ENCODE measurements around the gene DNAI7.
A peak's percentile ranks its signal among the peaks of the same experiment; 100 is the strongest.

DNAI7 gene

DNA sequence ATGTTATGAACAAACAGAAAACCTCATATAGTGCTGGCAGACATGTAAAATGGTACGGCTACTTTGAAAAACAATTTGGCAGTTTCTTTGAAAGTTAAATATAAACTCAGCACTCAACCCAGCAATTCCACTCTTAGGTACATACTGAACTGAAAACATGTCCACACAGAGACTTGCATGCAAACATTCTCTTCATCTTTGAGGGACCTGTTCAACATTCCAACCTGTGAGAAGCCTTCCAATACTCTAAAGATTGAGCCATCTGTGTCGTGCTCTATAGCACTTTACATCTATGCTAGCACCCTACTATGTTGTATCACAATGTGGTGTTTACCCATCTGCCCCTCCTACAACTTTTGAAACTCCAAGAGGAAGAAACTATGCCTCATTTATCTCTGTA is 79.3 kb downstream of the DNAI7 start:
- H3K4me3 ChIP-seq (ENCODE audit: low read depth, low read length), result no peak overlapping the region
- TF ChIP-seq, protein P1, sequence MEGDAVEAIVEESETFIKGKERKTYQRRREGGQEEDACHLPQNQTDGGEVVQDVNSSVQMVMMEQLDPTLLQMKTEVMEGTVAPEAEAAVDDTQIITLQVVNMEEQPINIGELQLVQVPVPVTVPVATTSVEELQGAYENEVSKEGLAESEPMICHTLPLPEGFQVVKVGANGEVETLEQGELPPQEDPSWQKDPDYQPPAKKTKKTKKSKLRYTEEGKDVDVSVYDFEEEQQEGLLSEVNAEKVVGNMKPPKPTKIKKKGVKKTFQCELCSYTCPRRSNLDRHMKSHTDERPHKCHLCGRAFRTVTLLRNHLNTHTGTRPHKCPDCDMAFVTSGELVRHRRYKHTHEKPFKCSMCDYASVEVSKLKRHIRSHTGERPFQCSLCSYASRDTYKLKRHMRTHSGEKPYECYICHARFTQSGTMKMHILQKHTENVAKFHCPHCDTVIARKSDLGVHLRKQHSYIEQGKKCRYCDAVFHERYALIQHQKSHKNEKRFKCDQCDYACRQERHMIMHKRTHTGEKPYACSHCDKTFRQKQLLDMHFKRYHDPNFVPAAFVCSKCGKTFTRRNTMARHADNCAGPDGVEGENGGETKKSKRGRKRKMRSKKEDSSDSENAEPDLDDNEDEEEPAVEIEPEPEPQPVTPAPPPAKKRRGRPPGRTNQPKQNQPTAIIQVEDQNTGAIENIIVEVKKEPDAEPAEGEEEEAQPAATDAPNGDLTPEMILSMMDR (IDR thresholded peaks at IDR 0.05; ENCODE audit: insufficient read depth, low read depth, low read length, missing control alignments), result no peak
- no peak for DNase-seq (ENCODE audit: low read depth)

DNA sequence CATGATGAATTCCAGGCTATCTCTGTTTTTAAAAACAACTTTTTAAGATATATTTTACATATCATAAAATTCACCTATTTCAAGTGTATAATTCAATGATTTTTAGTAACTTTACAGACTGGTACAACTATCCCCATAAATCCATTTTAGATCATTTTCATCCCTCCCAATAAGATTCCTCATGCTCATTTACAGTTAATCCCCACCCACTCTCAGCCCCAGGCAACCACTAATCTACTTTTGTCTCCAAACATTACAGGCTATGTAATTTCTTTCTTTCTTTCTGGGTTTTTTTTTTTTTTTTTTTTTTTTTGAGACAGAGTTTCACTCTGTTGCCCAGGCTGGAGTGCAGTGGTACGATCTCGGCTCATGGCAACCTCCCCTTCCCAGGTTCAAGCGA is 81.3 kb downstream of the DNAI7 start:
- TF ChIP-seq, protein P1 (IDR thresholded peaks at IDR 0.05; ENCODE audit: insufficient read depth, low read depth, low read length, missing control alignments), result no peak
- DNase-seq (ENCODE audit: low read depth), result no peak
- H3K4me3 ChIP-seq (ENCODE audit: low read depth, low read length), result no peak overlapping the region

DNA sequence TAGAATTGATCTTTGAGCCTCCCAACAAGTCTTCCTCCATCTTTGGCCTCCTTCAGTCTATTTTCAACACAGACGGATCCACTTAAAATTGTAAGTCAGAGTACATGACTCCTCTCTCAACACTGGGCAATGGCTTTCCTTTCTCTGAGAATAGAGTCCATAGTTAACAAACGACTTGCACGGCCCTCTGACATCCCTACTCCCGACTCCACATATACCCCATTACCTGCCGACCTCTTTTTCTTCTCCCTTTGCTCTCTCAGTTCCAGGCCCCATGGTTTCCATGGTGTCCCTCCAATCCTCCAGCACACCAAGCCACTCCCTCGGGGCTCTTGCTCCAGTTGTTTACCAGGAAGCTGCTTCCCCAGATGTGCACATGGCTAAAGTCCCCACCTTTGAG is 84.7 kb downstream of the DNAI7 start:
- H3K4me3 ChIP-seq (ENCODE audit: low read depth, low read length), result no peak overlapping the region
- no peak for DNase-seq (ENCODE audit: low read depth)
- TF ChIP-seq, protein P1 (IDR thresholded peaks at IDR 0.05; ENCODE audit: insufficient read depth, low read depth, low read length, missing control alignments), result no peak

DNA sequence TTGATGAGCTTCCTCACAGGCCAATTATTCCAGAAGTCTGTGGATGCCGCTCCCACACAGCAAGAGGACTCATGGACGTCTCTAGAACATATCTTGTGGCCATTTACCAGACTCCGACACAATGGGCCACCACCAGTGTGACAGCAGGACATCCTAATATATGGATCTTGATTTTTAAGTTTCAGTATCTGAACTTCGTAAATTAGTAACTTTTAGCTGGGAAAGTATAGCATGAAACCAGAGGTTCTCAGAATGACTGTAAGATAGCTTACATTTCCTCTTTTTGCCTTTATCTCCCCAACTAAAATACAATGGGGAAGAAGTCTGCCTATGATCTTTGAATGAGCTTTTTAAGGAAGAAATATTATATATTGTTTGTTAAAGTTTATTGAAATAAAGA is 87.0 kb downstream of the DNAI7 start:
- peak; percentile 65 for DNase-seq (ENCODE audit: low read depth)
- TF ChIP-seq, protein P1 (IDR thresholded peaks at IDR 0.05; ENCODE audit: insufficient read depth, low read depth, low read length, missing control alignments), result no peak
- H3K4me3 ChIP-seq (ENCODE audit: low read depth, low read length), result no peak overlapping the region

DNA sequence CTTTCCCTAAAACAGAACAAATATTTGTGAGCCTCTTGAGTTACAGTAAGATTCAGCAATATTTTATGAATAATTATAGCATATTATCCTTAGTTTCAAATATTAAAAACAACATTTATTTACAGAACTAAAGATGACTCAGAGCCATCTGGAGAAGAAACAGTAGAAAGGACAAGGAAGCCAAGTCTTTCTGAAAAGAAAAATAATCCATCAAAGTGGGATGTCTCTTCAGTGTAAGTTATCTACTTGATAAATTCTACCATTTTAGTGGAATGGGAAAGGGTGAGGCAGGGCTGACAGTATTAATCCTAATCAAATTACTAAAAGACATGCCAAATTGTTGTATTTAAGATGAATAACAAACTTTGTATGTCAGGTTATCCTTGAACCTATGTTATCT is 88.1 kb downstream of the DNAI7 start:
- TF ChIP-seq, protein P1 (IDR thresholded peaks at IDR 0.05; ENCODE audit: insufficient read depth, low read depth, low read length, missing control alignments), result no peak
- DNase-seq (ENCODE audit: low read depth), result no peak
- no peak overlapping the region for H3K4me3 ChIP-seq (ENCODE audit: low read depth, low read length)

DNA sequence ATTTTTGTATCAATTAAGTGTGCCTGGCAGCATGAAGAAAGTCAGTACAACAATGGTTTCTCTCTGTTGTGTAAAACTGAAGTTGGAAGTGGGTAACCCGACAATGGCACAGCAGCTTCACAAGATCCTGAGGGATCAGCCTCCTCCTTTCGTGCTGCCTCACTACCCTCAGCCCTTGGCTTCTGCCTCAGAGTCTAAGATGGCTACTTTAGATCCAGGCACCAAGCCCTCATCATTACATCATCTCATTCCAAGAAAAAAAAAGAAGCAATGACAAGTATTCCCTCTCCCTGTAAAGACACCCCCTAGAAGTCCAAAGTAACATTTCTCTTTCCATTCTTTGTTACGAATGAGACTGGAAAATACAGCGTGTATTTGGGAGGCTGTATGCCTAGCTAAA is 92.6 kb downstream of the DNAI7 start:
- no peak overlapping the region for H3K4me3 ChIP-seq (ENCODE audit: low read depth, low read length)
- no peak for DNase-seq (ENCODE audit: low read depth)
- TF ChIP-seq, protein P1 (IDR thresholded peaks at IDR 0.05; ENCODE audit: insufficient read depth, low read depth, low read length, missing control alignments), result no peak

DNA sequence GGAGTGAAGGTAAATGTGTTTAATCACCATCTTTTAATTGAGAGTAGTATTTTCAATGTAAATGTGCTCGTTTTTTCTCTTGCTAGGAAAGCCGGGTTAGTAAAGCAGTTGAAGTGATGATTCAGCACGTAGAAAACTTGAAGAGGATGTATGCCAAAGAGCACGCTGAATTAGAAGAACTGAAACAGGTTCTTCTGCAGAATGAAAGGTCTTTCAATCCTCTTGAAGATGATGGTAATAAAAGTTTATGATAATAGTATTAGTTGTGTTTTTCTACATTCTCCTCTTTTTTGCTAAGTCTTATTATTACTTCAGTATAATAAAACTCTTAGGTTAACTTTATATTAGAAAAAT is 93.9 kb downstream of the DNAI7 start:
- H3K4me3 ChIP-seq (ENCODE audit: low read depth, low read length), result no peak overlapping the region
- DNase-seq (ENCODE audit: low read depth), result peak; percentile 32
- TF ChIP-seq, protein P1 (IDR thresholded peaks at IDR 0.05; ENCODE audit: insufficient read depth, low read depth, low read length, missing control alignments), result no peak

All from GM12865 (cell line).